Endothelial cell of umbilical vein (primary cell): ENCODE measurements around the gene OR13J1. TPM values are rescaled to one million over a fixed set of nuclear protein-coding genes. Genes with fewer than 3 reads are reported as not detected.
A peak's percentile ranks its signal among the peaks of the same experiment; 100 is the strongest.

Experiments
- BruUV-seq: library from RNA; stranded (reverse); fragments of 400-500 nt; replicated peaks from 2 replicates; lab custom pipeline; 2021; lab: Mats Ljungman, UMichigan
- CTCF ChIA-PET: fragments of 300-600, 350-600 bp; sonication (Branson Sonifier 250); formaldehyde crosslinking; loops from one replicate; lab custom pipeline; 2021; ENCODE audit warnings: antibody characterized with exemption, inconsistent platforms; lab: Charles Lee
- POLR2A ChIA-PET: fragments of 300-600, 350-600 bp; sonication (Branson Sonifier 250); formaldehyde crosslinking; loops from one replicate; lab custom pipeline; 2021; ENCODE audit warnings: antibody characterized with exemption, inconsistent platforms; lab: Charles Lee
- DNase-seq: peaks from one replicate; pipeline ENCODE4 v3.0.0-alpha.2; 2011; ENCODE audit warnings: low read depth, low spot score
- FAIRE-seq: peaks from 2 replicates; lab custom pipeline; 2011; peaks lifted over from hg19 to GRCh38; lab: Jason Lieb, UNC
- H2AFZ ChIP-seq: 2 replicates; pipeline ENCODE4 v1.6.0; 2012; ENCODE audit warnings: low read depth, low read length, control low read depth, inconsistent platforms
- H3K27ac ChIP-seq: 2 replicates; pipeline ENCODE4 v1.5.1; 2011; ENCODE audit warnings: low read depth, mild to moderate bottlenecking, control low read depth, low read length, moderate library complexity; ENCODE audit not compliant: insufficient read depth
- H3K27me3 ChIP-seq, 2 experiments: 2 replicates each; pipeline versions ENCODE4 v1.6.0 to v1.6.1; 2011; ENCODE audit warnings: low read length in 2 of 2, mixed read lengths in 1 of 2; ENCODE audit not compliant: control insufficient read depth in 2 of 2, insufficient read depth in 2 of 2
- H3K36me3 ChIP-seq, 2 experiments: 2 replicates in 1 of 2; 3 replicates in 1 of 2; pipeline ENCODE4 v1.5.1; 2011; ENCODE audit warnings: low read length in 2 of 2, mild to moderate bottlenecking in 1 of 2, moderate library complexity in 1 of 2; ENCODE audit not compliant: control insufficient read depth in 2 of 2, insufficient read depth in 2 of 2; ENCODE audit errors: extremely low read depth in 1 of 2
- H3K4me1 ChIP-seq: 3 replicates; pipeline ENCODE4 v1.5.1; 2011; ENCODE audit warnings: mild to moderate bottlenecking, low read length; ENCODE audit not compliant: control insufficient read depth, insufficient read depth; ENCODE audit errors: extremely low read depth
- H3K4me2 ChIP-seq: 2 replicates; pipeline ENCODE4 v1.6.1; 2011; ENCODE audit warnings: low read length, control low read depth, mixed read lengths; ENCODE audit not compliant: insufficient read depth
- H3K4me3 ChIP-seq, 3 experiments: fragments of 200-600 bp in 1 of 3; sonication (generic), shearing (Covaris generic) in 1 of 3; replicated peaks in 1 of 3; 2 replicates each; pipeline ENCODE4 v1.5.1; 2011 to 2016; ENCODE audit warnings: control low read depth in 3 of 3, low read length in 3 of 3, mild to moderate bottlenecking in 2 of 3, inconsistent platforms in 1 of 3, low read depth in 1 of 3, moderate library complexity in 1 of 3; ENCODE audit not compliant: insufficient read depth in 1 of 3
- H3K79me2 ChIP-seq: 2 replicates; pipeline ENCODE4 v1.6.0; 2012; ENCODE audit warnings: low read length, inconsistent platforms; ENCODE audit not compliant: control insufficient read depth, insufficient read depth
- H3K9ac ChIP-seq: replicated peaks from 2 replicates; pipeline ENCODE3; 2011; ENCODE audit warnings: low read length, control low read depth; ENCODE audit not compliant: insufficient read depth; ENCODE audit errors: extremely low read depth
- H3K9me1 ChIP-seq: replicated peaks from 3 replicates; pipeline ENCODE4 v1.6.0; 2011; ENCODE audit warnings: mild to moderate bottlenecking, low read length; ENCODE audit not compliant: control insufficient read depth, insufficient read depth; ENCODE audit errors: extremely low read depth
- H3K9me3 ChIP-seq: replicated peaks from 2 replicates; pipeline ENCODE4 v1.5.1; 2012; ENCODE audit warnings: low read length, inconsistent platforms; ENCODE audit not compliant: control insufficient read depth, insufficient read depth
- H4K20me1 ChIP-seq: replicated peaks from 2 replicates; pipeline ENCODE3; 2011; ENCODE audit warnings: mild to moderate bottlenecking, low read length; ENCODE audit not compliant: control insufficient read depth, insufficient read depth; ENCODE audit errors: extremely low read depth
- EZH2 ChIP-seq: IDR thresholded peaks from 2 replicates; pipeline ENCODE4 v1.6.1; 2012; ENCODE audit warnings: borderline replicate concordance, low read depth, mild to moderate bottlenecking, moderate library complexity, low read length, inconsistent platforms; ENCODE audit not compliant: severe bottlenecking
- FOS ChIP-seq: IDR thresholded peaks from 2 replicates; pipeline ENCODE4 v1.6.1; 2011; ENCODE audit warnings: mild to moderate bottlenecking, low read length, moderate library complexity, borderline replicate concordance; ENCODE audit not compliant: insufficient read depth
- GATA2 ChIP-seq: IDR thresholded peaks from 2 replicates; pipeline ENCODE4 v1.7.0; 2011; ENCODE audit warnings: low read depth, mild to moderate bottlenecking, moderate library complexity, mixed read lengths, low read length; ENCODE audit not compliant: insufficient read length, insufficient read depth
- JUN ChIP-seq: IDR thresholded peaks from 2 replicates; pipeline ENCODE4 v1.6.1; 2011; ENCODE audit warnings: borderline replicate concordance, low read depth; ENCODE audit not compliant: insufficient read length, insufficient read depth
- MYC ChIP-seq: IDR thresholded peaks from one replicate; pipeline ENCODE4 v1.6.1; 2011; ENCODE audit warnings: mild to moderate bottlenecking, low read depth, low read length
- POLR2A ChIP-seq: IDR thresholded peaks from 2 replicates; pipeline ENCODE4 v1.6.1; 2012; ENCODE audit warnings: low read depth, mild to moderate bottlenecking, control low read depth, low read length
- POLR2AphosphoS5 ChIP-seq: IDR thresholded peaks from 2 replicates; pipeline ENCODE4 v1.6.1; 2012; ENCODE audit warnings: low read depth, mild to moderate bottlenecking, control low read depth, low read length, moderate library complexity; ENCODE audit not compliant: insufficient read depth
- dilution Hi-C: fragments of 300-500 bp; cut with MboI; formaldehyde crosslinking; loops from one replicate; pipeline ENCODE4 v1.15.0; 2019; ENCODE audit warnings: low sequenced_read_pairs; ENCODE audit not compliant: extremely low pct_ligation_motif_present
- intact Hi-C: fragments of 100-400 bp; cut with micrococcal nuclease; formaldehyde crosslinking; loops from one replicate; pipeline ENCODE4 v1.10.0; 2022
- polyA plus RNA-seq, 4 experiments: library from polyadenylated mRNA; depleted of rRNA in 3 of 4; stranded (reverse) in 3 of 4; unstranded in 1 of 4; fragments of >200 nt; gene quantifications; 2 replicates each; pipeline versions ENCODE4 v1.2.1 to v1.2.3, GENCODE V29; 2011 to 2012; ENCODE audit warnings: missing spikeins in 1 of 4
- total RNA-seq: library from RNA; stranded (reverse); gene quantifications from 2 replicates; pipeline ENCODE4 v1.2.3, GENCODE V29; 2021
- TF ChIP-seq, protein P1 (sequence below), 2 donors: IDR thresholded peaks; 1 replicate in 1 of 2; 2 replicates in 1 of 2; pipeline ENCODE4 v1.5.1; 2011; ENCODE audit warnings: low read length in 2 of 2, mild to moderate bottlenecking in 2 of 2, moderate library complexity in 2 of 2, control low read depth in 1 of 2, inconsistent platforms in 1 of 2, low read depth in 1 of 2; ENCODE audit not compliant: insufficient read depth in 1 of 2; ENCODE audit errors: extremely low read depth in 1 of 2
- TF ChIP-seq, protein P2 (sequence below): IDR thresholded peaks from 2 replicates; pipeline ENCODE4 v1.6.1; 2011; ENCODE audit not compliant: insufficient read depth, insufficient read length

The OR13J1 gene
- total and polyA plus RNA-seq, 2 donors (not counting 3 experiments of a cell fraction or from before 2014, with no cell fraction given), result not detected

DNA sequence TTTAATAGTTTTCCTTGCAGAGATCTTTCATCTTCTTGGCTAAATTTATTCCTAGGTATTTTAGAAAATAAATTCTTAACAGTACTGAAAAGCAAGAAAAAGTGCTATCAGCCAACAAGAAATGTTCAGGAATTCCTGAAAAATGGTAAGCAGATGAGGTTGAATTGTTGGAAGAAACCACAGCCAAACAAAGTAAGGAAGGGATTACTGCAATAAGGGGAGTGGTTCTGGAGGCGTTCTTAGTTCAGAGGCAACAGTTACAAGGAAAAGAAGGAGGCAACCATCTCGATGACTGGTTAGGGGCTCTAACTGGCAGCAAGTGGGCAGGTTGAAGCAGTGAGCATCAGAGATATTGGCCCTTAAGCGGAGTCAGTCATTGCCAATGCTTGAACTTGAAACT lies 12.8 kb upstream of the OR13J1 start:
- Histone ChIP-seq H3K4me1 (peaks cover 5% of the 10 kb centered on the region), H3K9me1 (no peaks in the 10 kb centered on the region), H3K9me3 (no peaks in the 10 kb centered on the region), H2AFZ (peak overlapping the region; percentile 68), H3K27me3 (peaks cover 2 to 17% of the 10 kb centered on the region in 2 experiments), H3K36me3 (no peaks in the 10 kb centered on the region), H3K27ac (no peak overlapping the region), H4K20me1 (peaks cover 3% of the 10 kb centered on the region), H3K79me2 (no peaks in the 10 kb centered on the region), H3K4me3 (no peak overlapping the region), H3K4me2 (no peak overlapping the region), H3K9ac (no peak overlapping the region)
- dilution Hi-C loops (no loop called here), intact Hi-C loops (loop anchor here (1.0 to 5.0 kb wide), 4 partner anchors 57 to 236 kb away; no protein-coding TSS in a partner anchor)
- TF ChIP-seq EZH2, result no peak
- no peak for TF ChIP-seq POLR2A
- TF ChIP-seq POLR2AphosphoS5, result no peak
- no peak for TF ChIP-seq MYC
- no peak for TF ChIP-seq GATA2
- no peak for TF ChIP-seq FOS
- no peak for TF ChIP-seq JUN
- TF ChIP-seq, protein P1, sequence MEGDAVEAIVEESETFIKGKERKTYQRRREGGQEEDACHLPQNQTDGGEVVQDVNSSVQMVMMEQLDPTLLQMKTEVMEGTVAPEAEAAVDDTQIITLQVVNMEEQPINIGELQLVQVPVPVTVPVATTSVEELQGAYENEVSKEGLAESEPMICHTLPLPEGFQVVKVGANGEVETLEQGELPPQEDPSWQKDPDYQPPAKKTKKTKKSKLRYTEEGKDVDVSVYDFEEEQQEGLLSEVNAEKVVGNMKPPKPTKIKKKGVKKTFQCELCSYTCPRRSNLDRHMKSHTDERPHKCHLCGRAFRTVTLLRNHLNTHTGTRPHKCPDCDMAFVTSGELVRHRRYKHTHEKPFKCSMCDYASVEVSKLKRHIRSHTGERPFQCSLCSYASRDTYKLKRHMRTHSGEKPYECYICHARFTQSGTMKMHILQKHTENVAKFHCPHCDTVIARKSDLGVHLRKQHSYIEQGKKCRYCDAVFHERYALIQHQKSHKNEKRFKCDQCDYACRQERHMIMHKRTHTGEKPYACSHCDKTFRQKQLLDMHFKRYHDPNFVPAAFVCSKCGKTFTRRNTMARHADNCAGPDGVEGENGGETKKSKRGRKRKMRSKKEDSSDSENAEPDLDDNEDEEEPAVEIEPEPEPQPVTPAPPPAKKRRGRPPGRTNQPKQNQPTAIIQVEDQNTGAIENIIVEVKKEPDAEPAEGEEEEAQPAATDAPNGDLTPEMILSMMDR (IDR thresholded peaks at IDR 0.05; ENCODE audit: extremely low read depth in 1 of 2, insufficient read depth in 1 of 2, low read depth in 1 of 2, low read length in 2 of 2), result no peak
- TF ChIP-seq, protein P2, sequence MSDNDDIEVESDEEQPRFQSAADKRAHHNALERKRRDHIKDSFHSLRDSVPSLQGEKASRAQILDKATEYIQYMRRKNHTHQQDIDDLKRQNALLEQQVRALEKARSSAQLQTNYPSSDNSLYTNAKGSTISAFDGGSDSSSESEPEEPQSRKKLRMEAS, result no peak
- POLR2A ChIA-PET, result no interaction called here
- CTCF ChIA-PET, result interaction anchor here (0.8 to 3.0 kb wide), 21 partner anchors 11 to 148 kb away, joined by 3 to 212 read pairs (median 6); partner anchors contain the start of genes FAM221B, HINT2, NPR2 and TMEM8B
- DNase-seq, result no peak
- no TSS peak for BruUV-seq
- FAIRE-seq, result no peak
